IMR-90 (cell line): ENCODE data around the gene ADCY1. TPM values are rescaled to one million over a fixed set of nuclear protein-coding genes. Genes with fewer than 3 reads are reported as not detected.

Experiments used
- ATAC-seq: fragments of 200-7000 bp; cut with Tn5 transposase; 2 replicates; pipeline ENCODE4 v1.9.1; 2020; ENCODE audit warnings: low read depth, mild to moderate bottlenecking, moderate library complexity
- BruUV-seq: library from RNA; stranded (reverse); fragments of 400-500 nt; replicated peaks from 2 replicates; lab custom pipeline; 2021; lab: Mats Ljungman, UMichigan
- CTCF ChIA-PET: fragments of 300-600 bp; formaldehyde crosslinking; extraction: SDS; loops from one replicate; lab custom pipeline; 2021; ENCODE audit warnings: antibody characterized with exemption; lab: Yijun Ruan, JAX
- POLR2A ChIA-PET: fragments of 300-600 bp; sonication (Branson Sonifier 250); formaldehyde crosslinking; loops from one replicate; lab custom pipeline; 2022; ENCODE audit warnings: antibody characterized with exemption; ENCODE audit not compliant: unreplicated experiment; lab: Charles Lee
- DNase-seq: peaks from one replicate; pipeline ENCODE4 v3.0.0; 2013
- H2AFZ ChIP-seq: replicated peaks from 2 replicates; pipeline ENCODE3; 2013; ENCODE audit warnings: low read length, mild to moderate bottlenecking; ENCODE audit not compliant: poor library complexity
- H2AK5ac ChIP-seq: 2 replicates; pipeline ENCODE4 v1.6.1; 2013; ENCODE audit warnings: low read depth, low read length, inconsistent platforms
- H2AK9ac ChIP-seq: replicated peaks from 2 replicates; pipeline ENCODE3; 2013; ENCODE audit warnings: mild to moderate bottlenecking, low read depth, low read length, moderate library complexity; ENCODE audit not compliant: poor library complexity
- H2BK120ac ChIP-seq: 2 replicates; pipeline ENCODE4 v1.6.1; 2013; ENCODE audit warnings: low read depth, low read length, inconsistent platforms
- H2BK15ac ChIP-seq: 3 replicates; pipeline ENCODE4 v1.6.1; 2013; ENCODE audit warnings: low read depth, low read length, inconsistent platforms
- H2BK20ac ChIP-seq: 2 replicates; pipeline ENCODE4 v1.6.1; 2013; ENCODE audit warnings: low read depth, mild to moderate bottlenecking, inconsistent platforms, low read length, moderate library complexity
- H2BK5ac ChIP-seq: 2 replicates; pipeline ENCODE4 v1.6.1; 2013; ENCODE audit warnings: mild to moderate bottlenecking, low read depth, low read length, inconsistent platforms; ENCODE audit not compliant: poor library complexity, severe bottlenecking
- H3K14ac ChIP-seq: replicated peaks from 2 replicates; pipeline ENCODE4 v1.6.1; 2013; ENCODE audit warnings: low read depth, low read length, inconsistent platforms
- H3K18ac ChIP-seq: 2 replicates; pipeline ENCODE4 v1.6.1; 2013; ENCODE audit warnings: low read depth, low read length, control low read depth
- H3K23ac ChIP-seq: 2 replicates; pipeline ENCODE4 v1.6.1; 2013; ENCODE audit warnings: low read depth, low read length, inconsistent platforms
- H3K27ac ChIP-seq: 2 replicates; pipeline ENCODE4 v1.5.1; 2013; ENCODE audit warnings: mild to moderate bottlenecking, control low read depth, low read length; ENCODE audit not compliant: insufficient read depth
- H3K27me3 ChIP-seq: 2 replicates; pipeline ENCODE4 v1.6.1; 2013; ENCODE audit warnings: low read length; ENCODE audit not compliant: control insufficient read depth, insufficient read depth
- H3K36me3 ChIP-seq: 2 replicates; pipeline ENCODE4 v1.6.1; 2013; ENCODE audit warnings: low read length, mixed read lengths; ENCODE audit not compliant: control insufficient read depth, insufficient read depth
- H3K4ac ChIP-seq: 2 replicates; pipeline ENCODE4 v1.6.1; 2013; ENCODE audit warnings: low read depth, low read length, inconsistent platforms
- H3K4me1 ChIP-seq: 2 replicates; pipeline ENCODE4 v1.6.1; 2013; ENCODE audit warnings: low read length, mixed read lengths; ENCODE audit not compliant: control insufficient read depth, insufficient read depth
- H3K4me2 ChIP-seq: 2 replicates; pipeline ENCODE4 v1.6.1; 2013; ENCODE audit warnings: low read depth, mild to moderate bottlenecking, control low read depth, low read length, moderate library complexity
- H3K4me3 ChIP-seq: 2 replicates; pipeline ENCODE4 v1.5.1; 2013; ENCODE audit warnings: low read depth, mild to moderate bottlenecking, control low read depth, low read length, moderate library complexity; ENCODE audit not compliant: insufficient read depth
- H3K56ac ChIP-seq: 2 replicates; pipeline ENCODE4 v1.6.1; 2013; ENCODE audit warnings: low read length, inconsistent platforms; ENCODE audit not compliant: insufficient read depth; ENCODE audit errors: extremely low read depth
- H3K79me1 ChIP-seq, 2 experiments: 2 replicates each; pipeline ENCODE4 v1.6.1; 2013; ENCODE audit warnings: low read length in 2 of 2, inconsistent platforms in 1 of 2, low read depth in 1 of 2
- H3K9ac ChIP-seq: 2 replicates; pipeline ENCODE4 v1.6.1; 2013; ENCODE audit warnings: low read depth, low read length, control low read depth
- H3K9me1 ChIP-seq: 2 replicates; pipeline ENCODE4 v1.6.1; 2013; ENCODE audit warnings: low read length, inconsistent platforms; ENCODE audit not compliant: insufficient read depth
- H3K9me3 ChIP-seq: 2 replicates; pipeline ENCODE4 v1.6.1; 2013; ENCODE audit warnings: low read length; ENCODE audit not compliant: control insufficient read depth, insufficient read depth
- H4K20me1 ChIP-seq: 2 replicates; pipeline ENCODE4 v1.6.1; 2013; ENCODE audit warnings: low read length, inconsistent platforms; ENCODE audit not compliant: insufficient read depth
- H4K5ac ChIP-seq: 2 replicates; pipeline ENCODE4 v1.6.1; 2013; ENCODE audit warnings: mild to moderate bottlenecking, low read depth, low read length, control low read depth
- H4K8ac ChIP-seq, 2 experiments: 2 replicates each; pipeline ENCODE4 v1.6.1; 2013; ENCODE audit warnings: low read depth in 2 of 2, low read length in 2 of 2, control low read depth in 1 of 2, inconsistent platforms in 1 of 2
- H4K91ac ChIP-seq: 2 replicates; pipeline ENCODE4 v1.6.1; 2013; ENCODE audit warnings: low read depth, low read length, inconsistent platforms; ENCODE audit not compliant: insufficient read depth
- BHLHE40 ChIP-seq: fragments of 150-350 bp; IDR thresholded peaks from 2 replicates; pipeline ENCODE4 v1.6.1; 2016; ENCODE audit warnings: mild to moderate bottlenecking, low read depth, low read length
- CEBPB ChIP-seq: IDR thresholded peaks from 2 replicates; pipeline ENCODE4 v1.6.1; 2012; ENCODE audit warnings: low read depth, low read length, improper control_type of control experiment
- CHD1 ChIP-seq: IDR thresholded peaks from 2 replicates; pipeline ENCODE4 v1.6.1; 2012; ENCODE audit warnings: low read depth, low read length, improper control_type of control experiment
- FOS ChIP-seq: fragments of 150-350 bp; IDR thresholded peaks from 2 replicates; pipeline ENCODE4 v1.6.1; 2016; ENCODE audit warnings: low read depth, low read length
- MAFK ChIP-seq: IDR thresholded peaks from 2 replicates; pipeline ENCODE4 v1.6.1; 2012; ENCODE audit warnings: low read depth, low read length, improper control_type of control experiment
- MAZ ChIP-seq: IDR thresholded peaks from 2 replicates; pipeline ENCODE4 v1.6.1; 2012; ENCODE audit warnings: low read depth, mild to moderate bottlenecking, low read length, improper control_type of control experiment, moderate library complexity, borderline replicate concordance
- MXI1 ChIP-seq: IDR thresholded peaks from 2 replicates; pipeline ENCODE4 v1.6.1; 2012; ENCODE audit warnings: low read depth, mild to moderate bottlenecking, low read length, moderate library complexity, borderline replicate concordance
- NFE2L2 ChIP-seq: fragments of 150-350 bp; IDR thresholded peaks from 2 replicates; pipeline ENCODE4 v1.6.1; 2016; ENCODE audit warnings: low read depth, mild to moderate bottlenecking, low read length
- POLR2A ChIP-seq: IDR thresholded peaks from 2 replicates; pipeline ENCODE4 v1.6.1; 2012; ENCODE audit warnings: mild to moderate bottlenecking, low read depth, low read length
- RAD21 ChIP-seq: IDR thresholded peaks from 2 replicates; pipeline ENCODE4 v1.6.1; 2012; ENCODE audit warnings: low read length, improper control_type of control experiment
- RCOR1 ChIP-seq: IDR thresholded peaks from 2 replicates; pipeline ENCODE4 v1.6.1; 2012; ENCODE audit warnings: mild to moderate bottlenecking, low read length, improper control_type of control experiment; ENCODE audit not compliant: insufficient replicate concordance
- RFX5 ChIP-seq: IDR thresholded peaks from 2 replicates; pipeline ENCODE4 v1.8.0; 2012; ENCODE audit warnings: low read depth, mild to moderate bottlenecking, low read length, moderate library complexity
- SMC3 ChIP-seq: fragments of 150-350 bp; IDR thresholded peaks from 2 replicates; pipeline ENCODE4 v1.6.1; 2016; ENCODE audit warnings: low read depth, mild to moderate bottlenecking, antibody characterized with exemption, low read length, moderate library complexity
- WGBS, 2 experiments: methylation state at CpG; one replicate each; pipeline versions ENCODE4 v1.1.5 to v1.1.7; 2013; ENCODE audit warnings: missing lambda C conversion rate in 2 of 2; ENCODE audit not compliant: insufficient read length in 1 of 2; ENCODE audit errors: extremely low coverage in 2 of 2; 5-methylcytosine and 5-hydroxymethylcytosine counted together
- dilution Hi-C: fragments of 300-500 bp; cut with HindIII; formaldehyde crosslinking; loops from one replicate; pipeline ENCODE4 v1.14.3; 2018; ENCODE audit warnings: low sequenced_read_pairs; ENCODE audit not compliant: unreplicated experiment
- in situ Hi-C: fragments of 300-500 bp; cut with MboI; formaldehyde crosslinking; loops from 3 replicates; pipeline ENCODE4 v1.14.3; 2019; ENCODE audit warnings: low sequenced_read_pairs, inconsistent platforms, mixed read lengths
- intact Hi-C: fragments of 100-400 bp; cut with micrococcal nuclease; formaldehyde crosslinking; loops from 2 replicates; pipeline ENCODE4 v1.10.0; 2022
- polyA plus RNA-seq, 3 experiments: library from polyadenylated mRNA; depleted of rRNA; stranded (reverse); fragments of >200 nt; gene quantifications; 2 replicates each; pipeline ENCODE4 v1.2.3, GENCODE V29; 2012; ENCODE audit warnings: low replicate concordance in 1 of 3
- total RNA-seq: library from RNA; depleted of rRNA; stranded (reverse); fragments of >200 nt; gene quantifications from 2 replicates; pipeline ENCODE4 v1.2.3, GENCODE V29; 2012
- TF ChIP-seq, protein P1 (sequence below): fragments of 150-350 bp; IDR thresholded peaks from 2 replicates; pipeline ENCODE4 v1.6.1; 2017; ENCODE audit warnings: mild to moderate bottlenecking, antibody characterized with exemption, low read length, low read depth
- TF ChIP-seq, protein P2 (sequence below): conservative IDR thresholded peaks from 2 replicates; pipeline ENCODE4 v1.5.1; 2012; ENCODE audit warnings: mild to moderate bottlenecking, low read depth, low read length, improper control_type of control experiment

The ADCY1 gene
- total and polyA plus RNA-seq, 2 of the 4 experiments (the other 2 are of a cell fraction): 0.18 to 0.24 TPM

DNA sequence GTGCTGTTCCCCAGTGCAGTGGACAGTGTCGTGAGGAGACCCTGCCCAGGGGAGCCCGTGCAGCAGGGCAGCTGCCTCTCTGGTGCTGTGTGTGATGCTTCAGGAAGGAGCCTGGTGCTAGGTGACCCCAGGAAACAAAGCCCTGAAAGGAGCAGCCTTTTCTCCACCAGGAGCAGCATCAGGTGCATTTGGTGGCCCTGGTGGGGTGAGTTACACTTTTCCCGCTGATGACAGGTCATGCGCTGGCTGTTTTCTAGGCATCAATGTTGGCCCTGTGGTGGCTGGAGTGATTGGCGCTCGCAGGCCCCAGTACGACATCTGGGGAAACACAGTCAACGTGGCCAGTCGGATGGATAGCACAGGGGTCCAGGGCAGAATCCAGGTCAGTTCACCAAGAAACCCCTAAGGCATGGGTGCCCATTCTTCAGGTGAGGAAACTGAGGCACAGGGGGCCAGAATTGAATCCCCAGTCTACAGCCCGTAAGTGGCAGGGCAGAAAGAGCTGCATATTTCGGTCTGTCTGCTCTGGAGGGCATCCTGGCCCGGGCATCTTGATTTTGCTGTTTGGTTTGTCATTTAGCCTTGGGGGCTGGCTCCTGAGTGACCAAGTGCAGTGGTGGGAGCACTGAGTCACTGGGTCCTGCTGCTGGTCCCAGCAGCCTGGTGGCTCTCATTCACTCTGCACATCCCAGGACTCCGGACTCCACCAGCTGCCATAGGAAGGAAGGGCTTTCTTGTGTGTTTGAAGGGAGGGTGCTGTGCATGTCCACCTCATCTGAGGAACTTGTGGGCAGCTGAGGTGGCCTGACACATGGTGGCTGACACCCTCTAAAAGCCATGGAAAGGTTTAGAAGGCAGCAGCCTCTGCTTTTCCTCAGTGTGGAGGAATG lies 136.3 kb downstream of the ADCY1 start:
- BruUV-seq: no TSS peak
- TF ChIP-seq CHD1 (no peak), MXI1 (no peak), SMC3 (no peak), MAFK (no peak), POLR2A (no peak), NFE2L2 (no peak), BHLHE40 (no peak), CEBPB (no peak), FOS (no peak), MAZ (no peak), RAD21 (no peak), RFX5 (no peak), RCOR1 (no peak)
- TF ChIP-seq, protein P1, sequence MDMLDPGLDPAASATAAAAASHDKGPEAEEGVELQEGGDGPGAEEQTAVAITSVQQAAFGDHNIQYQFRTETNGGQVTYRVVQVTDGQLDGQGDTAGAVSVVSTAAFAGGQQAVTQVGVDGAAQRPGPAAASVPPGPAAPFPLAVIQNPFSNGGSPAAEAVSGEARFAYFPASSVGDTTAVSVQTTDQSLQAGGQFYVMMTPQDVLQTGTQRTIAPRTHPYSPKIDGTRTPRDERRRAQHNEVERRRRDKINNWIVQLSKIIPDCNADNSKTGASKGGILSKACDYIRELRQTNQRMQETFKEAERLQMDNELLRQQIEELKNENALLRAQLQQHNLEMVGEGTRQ: no peak
- TF ChIP-seq, protein P2, sequence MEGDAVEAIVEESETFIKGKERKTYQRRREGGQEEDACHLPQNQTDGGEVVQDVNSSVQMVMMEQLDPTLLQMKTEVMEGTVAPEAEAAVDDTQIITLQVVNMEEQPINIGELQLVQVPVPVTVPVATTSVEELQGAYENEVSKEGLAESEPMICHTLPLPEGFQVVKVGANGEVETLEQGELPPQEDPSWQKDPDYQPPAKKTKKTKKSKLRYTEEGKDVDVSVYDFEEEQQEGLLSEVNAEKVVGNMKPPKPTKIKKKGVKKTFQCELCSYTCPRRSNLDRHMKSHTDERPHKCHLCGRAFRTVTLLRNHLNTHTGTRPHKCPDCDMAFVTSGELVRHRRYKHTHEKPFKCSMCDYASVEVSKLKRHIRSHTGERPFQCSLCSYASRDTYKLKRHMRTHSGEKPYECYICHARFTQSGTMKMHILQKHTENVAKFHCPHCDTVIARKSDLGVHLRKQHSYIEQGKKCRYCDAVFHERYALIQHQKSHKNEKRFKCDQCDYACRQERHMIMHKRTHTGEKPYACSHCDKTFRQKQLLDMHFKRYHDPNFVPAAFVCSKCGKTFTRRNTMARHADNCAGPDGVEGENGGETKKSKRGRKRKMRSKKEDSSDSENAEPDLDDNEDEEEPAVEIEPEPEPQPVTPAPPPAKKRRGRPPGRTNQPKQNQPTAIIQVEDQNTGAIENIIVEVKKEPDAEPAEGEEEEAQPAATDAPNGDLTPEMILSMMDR: no peak
- no peak overlapping the region for H4K5ac ChIP-seq
- no peak for DNase-seq
- no peak overlapping the region for H2BK20ac ChIP-seq
- H2AFZ ChIP-seq: no peak overlapping the region
- in situ Hi-C loops (no loop called here), intact Hi-C loops (no loop called here), dilution Hi-C loops (no loop called here)
- no peak for ATAC-seq
- H4K20me1 ChIP-seq: no peaks in the 10 kb centered on the region
- H3K4me1 ChIP-seq: no peaks in the 10 kb centered on the region; the same call in 1 of the 2 replicates
- no peak overlapping the region for H3K23ac ChIP-seq
- no peak overlapping the region for H2AK5ac ChIP-seq
- no peaks in the 10 kb centered on the region for H3K9me1 ChIP-seq
- H3K4me2 ChIP-seq: no peak overlapping the region
- H3K9me3 ChIP-seq: no peaks in the 10 kb centered on the region
- no peak overlapping the region for H4K8ac ChIP-seq
- no peak overlapping the region for H3K14ac ChIP-seq
- H2BK5ac ChIP-seq: no peak overlapping the region
- H3K27ac ChIP-seq: no peak overlapping the region
- H3K4ac ChIP-seq: no peak overlapping the region
- H3K56ac ChIP-seq: no peak overlapping the region
- no peak overlapping the region for H3K18ac ChIP-seq
- no peak overlapping the region for H3K4me3 ChIP-seq
- no peak overlapping the region for H2BK120ac ChIP-seq
- H2BK15ac ChIP-seq: no peak overlapping the region
- ChIA-PET POLR2A (no interaction called here), CTCF (no interaction called here)
- WGBS, 2 experiments: 86% methylated on average over 4 of the region's 13 CpGs; no CpG with 5 or more reads in 1 of the 2 experiments
- H3K79me1 ChIP-seq: no peaks in the 10 kb centered on the region
- H4K91ac ChIP-seq: no peak overlapping the region
- H3K9ac ChIP-seq: no peak overlapping the region
- no peaks in the 10 kb centered on the region for H3K36me3 ChIP-seq
- peaks cover 11% of the 10 kb centered on the region for H3K27me3 ChIP-seq
- no peak overlapping the region for H2AK9ac ChIP-seq
